ENCODE measurements around the gene MBP. TPM values are rescaled to one million over a fixed set of nuclear protein-coding genes. Genes with fewer than 3 reads are reported as not detected.

The MBP gene
- total RNA-seq, 1 donor from 2014 or later: 92.7 TPM

GRCh38 chr18:76938619-76939018 is 194.0 kb downstream of the MBP start:
- Mint-ChIP-seq H3K4me3 (no peak overlapping the region), H3K4me1 (peaks cover 4% of the 10 kb centered on the region), H3K27me3 (no peaks in the 10 kb centered on the region), H3K36me3 (ENCODE audit: low read depth) (peaks cover 57% of the 10 kb centered on the region), H3K9me3 (no peaks in the 10 kb centered on the region), H3K27ac (no peak overlapping the region)
- TF ChIP-seq CTCF (IDR thresholded peaks at IDR 0.05): no peak
- intact Hi-C loops (cut with micrococcal nuclease): loop anchor here (1.0 kb wide), 1 partner anchor 43 kb away; no protein-coding TSS in a partner anchor
- ChIA-PET CTCF (interaction anchor here (0.7 to 3.1 kb wide), 4 partner anchors 11 to 45 kb away, joined by 3 to 13 read pairs (median 3); no protein-coding TSS in a partner anchor), POLR2A (interaction anchor here (0.6 to 1.2 kb wide), 2 partner anchors 26 to 43 kb away, joined by 3 to 4 read pairs; no protein-coding TSS in a partner anchor)
- DNase-seq (peak; percentile 23), ATAC-seq (ENCODE audit: low read depth) (peak; percentile 73)

- Mint-ChIP-seq H3K9me3 (no peaks in the 10 kb centered on the region), H3K4me1 (peaks cover 4% of the 10 kb centered on the region), H3K4me3 (no peak overlapping the region), H3K27me3 (no peaks in the 10 kb centered on the region), H3K27ac (no peak overlapping the region), H3K36me3 (ENCODE audit: low read depth) (peaks cover 61% of the 10 kb centered on the region)
- TF ChIP-seq CTCF (IDR thresholded peaks at IDR 0.05): no peak
- intact Hi-C loops (cut with micrococcal nuclease): no loop called here
- ChIA-PET POLR2A (no interaction called here), CTCF (interaction anchor here (1.1 to 3.1 kb wide), 3 partner anchors 10 to 63 kb away, joined by 3 to 13 read pairs (median 3); no protein-coding TSS in a partner anchor)
- ATAC-seq (ENCODE audit: low read depth) (no peak), DNase-seq (no peak)
Observed at GRCh38 chr18:76937597-76937996, 195.0 kb downstream of the MBP start.

- H3K27me3 Mint-ChIP-seq: no peaks in the 10 kb centered on the region
- no peak overlapping the region for H3K4me3 Mint-ChIP-seq
- POLR2A ChIA-PET: no interaction called here
- CTCF ChIA-PET: interaction anchor here (3.1 kb wide), 1 partner anchor 46 kb away, joined by 13 read pairs; no protein-coding TSS in a partner anchor
- DNase-seq (no peak), ATAC-seq (ENCODE audit: low read depth) (no peak)
- H3K27ac Mint-ChIP-seq: no peak overlapping the region
- no peak for TF ChIP-seq CTCF (IDR thresholded peaks at IDR 0.05)
- peaks cover 67% of the 10 kb centered on the region for H3K36me3 Mint-ChIP-seq (ENCODE audit: low read depth)
- H3K9me3 Mint-ChIP-seq: no peaks in the 10 kb centered on the region
- H3K4me1 Mint-ChIP-seq: peaks cover 4% of the 10 kb centered on the region
- intact Hi-C loops (cut with micrococcal nuclease): no loop called here
Observed at GRCh38 chr18:76936877-76937276, 195.7 kb downstream of the MBP start.

- POLR2A ChIA-PET: no interaction called here
Observed at GRCh38 chr18:76935722-76936337, 196.8 kb downstream of the MBP start.

More at GRCh38 chr18:76935722-76936337, 196.8 kb downstream of the MBP start:
- H3K36me3 Mint-ChIP-seq (ENCODE audit: low read depth): peaks cover 71% of the 10 kb centered on the region
- no peak for ATAC-seq (ENCODE audit: low read depth)
- CTCF ChIA-PET: interaction anchor here (3.1 to 5.1 kb wide), 2 partner anchors 47 kb away, joined by 13 to 21 read pairs; no protein-coding TSS in a partner anchor
- H3K27ac Mint-ChIP-seq: no peak overlapping the region
- H3K27me3 Mint-ChIP-seq: no peaks in the 10 kb centered on the region
- intact Hi-C loops (cut with micrococcal nuclease): no loop called here
- H3K4me3 Mint-ChIP-seq: no peak overlapping the region
- no peaks in the 10 kb centered on the region for H3K9me3 Mint-ChIP-seq
- H3K4me1 Mint-ChIP-seq: peaks cover 4% of the 10 kb centered on the region
- DNase-seq: no peak
- TF ChIP-seq CTCF (IDR thresholded peaks at IDR 0.05): no peak
